ENCODE measurements around the gene TADA1.
"Not testable (repeated sequence)": the region's sequence is repeated elsewhere in the genome, so short reads cannot be mapped to it uniquely, and the experiment has no call there.

The TADA1 gene

GRCh38 chr1:166843322-166843721 is 32.7 kb downstream of the TADA1 start:
- DNase-seq: no peak

DNA sequence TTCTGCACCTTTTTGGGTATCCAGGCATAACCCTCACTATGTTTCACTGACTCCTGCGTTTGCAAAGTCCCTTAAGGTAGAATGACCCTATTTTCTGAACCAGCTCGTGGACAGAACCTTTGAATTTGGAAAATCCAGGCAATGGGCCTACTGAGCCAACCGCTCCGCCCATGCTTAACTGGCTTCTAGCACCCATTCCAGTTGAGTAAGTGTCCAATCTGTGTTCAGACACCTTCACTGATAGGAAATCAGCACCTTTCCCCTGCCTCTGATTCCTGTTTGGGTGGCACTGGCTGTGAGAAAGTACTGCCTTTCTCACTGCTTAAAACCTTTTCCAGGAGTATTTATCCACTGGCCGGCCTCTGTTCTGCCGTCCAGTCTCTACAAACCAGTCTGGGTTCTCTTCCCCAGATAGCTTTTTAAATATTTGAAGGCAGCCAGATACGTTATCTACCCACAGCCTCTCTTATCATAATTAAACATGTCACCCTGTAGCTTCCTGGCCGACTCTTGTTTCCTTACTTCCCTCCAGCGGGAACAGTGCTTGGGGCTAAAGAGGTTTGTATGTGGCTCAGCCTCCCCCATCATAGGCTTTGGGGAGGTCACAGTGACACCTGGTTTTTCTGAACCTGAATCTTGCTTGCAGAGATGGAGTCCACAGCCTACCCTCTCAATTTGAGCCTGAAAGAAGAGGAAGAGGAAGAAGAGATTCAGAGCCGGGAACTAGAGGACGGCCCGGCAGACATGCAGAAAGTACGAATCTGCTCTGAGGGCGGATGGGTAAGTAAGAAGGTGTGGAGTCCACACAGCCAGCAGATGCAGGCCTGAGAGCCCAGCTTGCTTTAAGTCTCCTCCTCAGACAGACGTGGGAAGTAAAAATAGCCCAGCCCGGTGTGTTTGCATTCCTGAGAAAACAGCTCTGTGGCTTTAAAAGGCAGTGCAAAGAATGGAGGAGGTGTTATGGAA is 35.5 kb downstream of the TADA1 start:
- no peak for DNase-seq

DNA sequence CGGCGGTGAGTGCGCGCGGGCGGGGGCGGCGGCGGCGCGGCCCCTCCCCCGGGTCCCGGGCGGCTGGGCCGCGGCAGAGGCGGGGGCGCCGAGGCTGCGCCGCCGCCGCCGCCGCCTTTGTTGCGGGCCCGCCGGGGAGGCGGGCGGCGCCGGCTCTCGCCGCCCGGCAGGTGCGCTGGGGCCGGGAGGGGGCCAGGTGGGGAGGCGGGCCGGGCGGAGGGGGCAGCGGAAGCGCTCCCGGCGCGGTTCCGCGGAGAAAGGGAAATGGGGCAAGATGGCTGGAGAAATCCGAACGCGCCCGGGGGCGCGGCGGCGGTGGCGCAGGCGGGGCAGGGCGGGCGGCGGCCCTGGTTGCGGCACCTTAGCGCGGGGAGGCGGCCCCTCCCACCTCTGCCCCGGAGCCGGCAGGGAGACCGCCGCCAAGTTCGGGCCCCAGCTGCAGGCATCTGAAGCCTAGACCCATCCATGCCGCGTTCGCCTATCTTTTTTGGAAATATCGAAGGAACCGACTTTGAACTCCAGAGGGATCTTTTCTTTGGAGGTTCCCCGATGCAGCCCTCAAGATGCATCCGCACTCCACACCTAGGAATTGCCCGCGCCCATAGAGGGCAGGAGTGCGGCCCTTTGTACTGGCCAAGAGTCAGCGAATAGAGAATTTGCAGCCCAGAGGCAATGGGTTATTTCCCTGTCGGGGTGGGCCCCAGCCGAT is 36.3 kb downstream of the TADA1 start:
- DNase-seq: peak; percentile 40

GRCh38 chr1:166838766-166839599 is 37.1 kb downstream of the TADA1 start, which contains the start of gene POGK:
Gene POGK, plus strand, starts transcription at chr1:166839475. Its CDS starts 1,482 bp downstream, at chr1:166840957.
- DNase-seq: peak; percentile 73

- DNase-seq: no peak
Measured at GRCh38 chr1:166836733-166837132, 39.3 kb downstream of the TADA1 start.

DNA sequence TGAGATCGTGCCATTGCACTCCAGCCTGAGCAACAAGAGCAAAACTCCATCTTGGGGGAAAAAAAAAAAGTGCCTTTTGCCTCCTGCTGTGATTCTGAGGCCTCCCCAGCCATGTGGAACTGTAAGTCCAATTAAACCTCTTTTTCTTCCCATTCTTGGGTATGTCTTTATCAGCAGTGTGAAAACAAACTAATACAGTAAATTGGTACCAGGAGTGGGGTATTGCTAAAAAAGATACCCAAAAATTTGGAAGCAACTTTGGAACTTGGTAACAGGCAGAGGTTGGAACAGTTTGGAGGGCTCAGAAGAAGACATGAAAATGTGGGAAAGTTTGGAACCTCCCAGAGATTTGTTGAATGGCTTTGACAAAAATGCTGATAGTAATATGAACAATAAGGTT is 46.3 kb downstream of the TADA1 start:
- not testable (repeated sequence) for DNase-seq

DNA sequence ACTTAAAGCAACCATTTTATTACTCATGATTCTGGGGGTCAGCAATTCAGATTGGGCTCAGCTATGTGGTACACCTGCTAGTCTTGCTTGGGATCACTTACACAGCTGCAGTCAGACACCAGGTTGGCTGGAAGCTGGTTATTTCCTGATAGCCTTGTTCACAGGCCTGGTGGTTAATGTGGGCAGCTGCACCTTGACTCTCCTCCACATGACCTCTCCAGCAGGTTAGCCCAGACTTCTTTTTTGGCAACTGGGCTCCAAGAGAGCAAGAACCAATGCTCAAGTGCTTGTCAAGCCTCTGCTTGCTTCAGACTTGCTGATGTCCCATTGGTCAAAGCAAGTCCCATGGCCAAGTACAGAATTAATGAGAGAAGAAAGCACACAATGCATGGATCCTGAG is 48.6 kb downstream of the TADA1 start:
- no peak for DNase-seq

DNA sequence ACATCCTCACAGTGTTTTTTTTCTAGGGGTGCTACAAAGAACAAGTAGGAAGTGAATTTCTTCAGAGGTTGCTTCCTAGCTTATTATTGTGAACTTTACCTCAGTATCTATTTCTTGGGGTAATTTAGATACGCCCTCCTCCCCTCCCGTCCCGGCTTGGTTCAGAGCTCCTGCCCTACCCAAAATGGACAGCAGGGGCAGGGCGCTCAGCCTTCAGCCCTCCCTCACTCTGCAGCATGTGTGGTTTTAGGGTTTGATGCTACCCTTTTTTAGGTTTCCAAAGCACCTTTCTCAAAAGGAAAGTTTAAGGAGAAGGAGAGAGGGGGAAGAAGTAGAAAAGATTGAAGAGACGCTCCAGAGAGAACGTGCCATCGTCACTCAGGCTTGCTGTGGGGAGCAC is 53.7 kb downstream of the TADA1 start:
- DNase-seq: no peak

- no peak for DNase-seq
Measured at GRCh38 chr1:166819974-166820373, 56.1 kb downstream of the TADA1 start.

DNA sequence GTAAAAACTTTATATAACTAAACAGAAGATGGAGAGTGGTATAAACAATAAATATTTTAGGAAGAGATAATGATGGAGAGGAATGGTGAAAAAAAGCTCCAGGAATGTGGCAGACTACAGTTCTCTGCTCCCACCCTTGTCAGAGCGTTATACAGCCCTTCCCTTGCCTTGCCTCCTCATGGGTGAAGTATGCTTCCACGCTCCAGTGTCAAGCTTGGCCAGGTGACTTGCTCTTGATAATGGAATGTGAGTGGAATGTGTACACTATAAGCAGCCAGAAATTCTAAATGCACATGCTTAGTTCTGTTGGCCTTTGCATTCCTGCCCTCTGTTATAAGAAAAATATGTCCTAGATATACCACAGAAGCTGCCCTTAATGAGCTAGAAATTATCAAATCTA is 61.5 kb downstream of the TADA1 start:
- no peak for DNase-seq

GRCh38 chr1:166813508-166814223 is 62.4 kb downstream of the TADA1 start:
- DNase-seq: no peak

- DNase-seq: no peak
Measured at GRCh38 chr1:166811691-166812090, 64.4 kb downstream of the TADA1 start.

DNA sequence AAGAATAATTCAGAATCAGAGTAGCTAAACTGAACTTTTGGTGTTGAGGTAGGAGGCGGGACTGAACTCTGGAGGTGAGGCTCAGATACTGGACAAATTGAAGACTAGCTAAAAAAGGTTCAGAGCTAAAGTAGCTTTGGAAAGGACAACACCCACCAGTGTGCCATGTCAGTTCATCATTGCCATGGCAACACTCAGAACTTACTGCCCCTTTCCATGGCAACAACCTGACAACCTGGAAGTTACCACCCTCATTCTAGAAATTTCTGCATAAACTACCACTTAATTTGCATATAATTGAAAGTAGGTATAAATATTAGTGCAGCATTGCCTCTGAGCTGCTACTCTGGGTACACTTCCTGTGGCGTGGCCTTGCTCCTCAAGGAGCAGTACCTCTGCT is 67.1 kb downstream of the TADA1 start:
- DNase-seq: no peak

Data from NCI-H2029 (cell line).